B cell (primary cell): ENCODE data around the gene MON2. TPM values are rescaled to one million over a fixed set of nuclear protein-coding genes. Genes with fewer than 3 reads are reported as not detected.

Experiments
- ATAC-seq: fragments of 200-7000 bp; cut with Tn5 transposase; one replicate; pipeline ENCODE4 v1.10.0; 2021; ENCODE audit warnings: low read depth, mild to moderate bottlenecking, moderate number of reproducible peaks, moderate library complexity
- CTCF ChIA-PET: fragments of 350-600 bp; sonication (Branson Sonifier 250); formaldehyde crosslinking; loops from one replicate; lab custom pipeline; 2021; ENCODE audit warnings: antibody characterized with exemption, inconsistent platforms; lab: Charles Lee
- POLR2A ChIA-PET: fragments of 350-600 bp; sonication (Branson Sonifier 250); formaldehyde crosslinking; loops from one replicate; lab custom pipeline; 2021; ENCODE audit warnings: antibody characterized with exemption; lab: Charles Lee
- DNase-seq: peaks from one replicate; pipeline ENCODE4 v3.0.0; 2013
- H2AFZ ChIP-seq: 2 replicates; pipeline ENCODE4 v1.6.1; 2012; ENCODE audit warnings: mild to moderate bottlenecking, low read depth, low read length; ENCODE audit not compliant: insufficient read depth, poor library complexity, severe bottlenecking
- H3K27ac ChIP-seq, 2 donors: 1 replicate in 1 of 2; 2 replicates in 1 of 2; pipeline ENCODE4 v1.5.1; 2012 to 2013; ENCODE audit warnings: low read length in 2 of 2, mild to moderate bottlenecking in 2 of 2, moderate library complexity in 1 of 2
- H3K27me3 ChIP-seq, 4 experiments: fragments of 200-600 bp in 1 of 4; sonication (generic) in 1 of 4; replicated peaks in 1 of 4; 1 replicate in 2 of 4; 2 replicates in 2 of 4; pipeline versions ENCODE4 v1.6.1 to v1.7.0; 2013 to 2016; ENCODE audit warnings: low read length in 3 of 4, mild to moderate bottlenecking in 2 of 4, mixed read lengths in 1 of 4, moderate library complexity in 1 of 4; ENCODE audit not compliant: insufficient read depth in 4 of 4, control insufficient read depth in 3 of 4; ENCODE audit errors: control extremely low read depth in 1 of 4
- H3K36me3 ChIP-seq, 2 experiments: replicated peaks in 1 of 2; 1 replicate in 1 of 2; 2 replicates in 1 of 2; pipeline versions ENCODE4 v1.6.1 to v1.7.1; 2013; ENCODE audit warnings: low read length in 1 of 2; ENCODE audit not compliant: insufficient read depth in 2 of 2, control insufficient read depth in 1 of 2; ENCODE audit errors: control extremely low read depth in 1 of 2, extremely low read depth in 1 of 2
- H3K4me1 ChIP-seq, 2 donors: fragments of 200-600 bp in 1 of 2; sonication (generic) in 1 of 2; 1 replicate in 1 of 2; 2 replicates in 1 of 2; pipeline versions ENCODE4 v1.5.1 to v1.6.1; 2013 to 2017; ENCODE audit warnings: low read length in 2 of 2; ENCODE audit not compliant: control insufficient read depth in 2 of 2, insufficient read depth in 2 of 2
- H3K4me2 ChIP-seq: replicated peaks from 2 replicates; pipeline ENCODE3; 2012; ENCODE audit warnings: mild to moderate bottlenecking, low read depth, low read length; ENCODE audit not compliant: poor library complexity, severe bottlenecking
- H3K4me3 ChIP-seq, 5 experiments: fragments of 200-600 bp in 1 of 5; sonication (generic) in 1 of 5; 1 replicate in 3 of 5; 2 replicates in 2 of 5; pipeline versions ENCODE4 v1.5.1 to v1.7.0; 2011 to 2016; ENCODE audit warnings: low read length in 4 of 5, mild to moderate bottlenecking in 4 of 5, low read depth in 2 of 5, control low read depth in 1 of 5, moderate library complexity in 1 of 5; ENCODE audit not compliant: insufficient read depth in 1 of 5; ENCODE audit errors: control extremely low read depth in 1 of 5, extremely low read depth in 1 of 5
- H3K79me2 ChIP-seq: fragments of 200-600 bp; sonication (generic); one replicate; pipeline ENCODE4 v1.6.0; 2016; ENCODE audit warnings: low read length; ENCODE audit not compliant: control insufficient read depth, insufficient read depth
- H3K9ac ChIP-seq: fragments of 200-600 bp; sonication (generic); 2 replicates; pipeline ENCODE4 v1.6.1; 2017; ENCODE audit warnings: mild to moderate bottlenecking, low read length, moderate library complexity
- H3K9me3 ChIP-seq, 3 donors: one replicate each; pipeline versions ENCODE4 v1.6.1 to v1.7.1; 2013; ENCODE audit warnings: low read length in 2 of 3; ENCODE audit not compliant: control insufficient read depth in 2 of 3, insufficient read depth in 1 of 3; ENCODE audit errors: control extremely low read depth in 1 of 3
- H4K20me1 ChIP-seq: 2 replicates; pipeline ENCODE4 v1.6.0; 2012; ENCODE audit warnings: mild to moderate bottlenecking, low read length; ENCODE audit not compliant: insufficient read depth, control insufficient read depth, poor library complexity, severe bottlenecking
- H3K27ac Mint-ChIP-seq: one replicate; pipeline ENCODE4 v1.8.0; 2021; ENCODE audit warnings: mixed read lengths
- H3K27me3 Mint-ChIP-seq: one replicate; pipeline ENCODE4 v1.8.0; 2021; ENCODE audit warnings: mixed read lengths
- H3K4me1 Mint-ChIP-seq: one replicate; pipeline ENCODE4 v1.8.0; 2021; ENCODE audit warnings: mixed read lengths
- H3K4me3 Mint-ChIP-seq: one replicate; pipeline ENCODE4 v1.8.0; 2021; ENCODE audit warnings: mixed read lengths
- H3K9me3 Mint-ChIP-seq: one replicate; pipeline ENCODE4 v1.8.0; 2022; ENCODE audit warnings: mixed read lengths; ENCODE audit not compliant: insufficient read depth
- EZH2 ChIP-seq: IDR thresholded peaks from 2 replicates; pipeline ENCODE4 v1.6.1; 2012; ENCODE audit warnings: borderline replicate concordance, low read depth, mild to moderate bottlenecking, moderate library complexity, low read length; ENCODE audit not compliant: insufficient read depth, poor library complexity, severe bottlenecking
- WGBS: methylation state at CpG from one replicate; pipeline ENCODE4 v1.1.5; 2013; ENCODE audit warnings: missing lambda C conversion rate; ENCODE audit not compliant: insufficient coverage; 5-methylcytosine and 5-hydroxymethylcytosine counted together
- intact Hi-C: fragments of 100-400 bp; cut with micrococcal nuclease; formaldehyde crosslinking; loops from one replicate; pipeline ENCODE4 v1.10.0; 2022
- polyA plus RNA-seq: library from polyadenylated mRNA; depleted of rRNA; stranded (reverse); fragments of >200 nt; gene quantifications from 2 replicates; pipeline ENCODE4 v1.2.3, GENCODE V29; 2012
- total RNA-seq, 2 donors: library from RNA; stranded (reverse); fragments of 120-200 nt in 1 of 2; gene quantifications; 1 replicate in 1 of 2; 2 replicates in 1 of 2; pipeline versions ENCODE4 v1.2.3 to v1.2.4, GENCODE V29; 2013 to 2022
- TF ChIP-seq, protein P1 (sequence below): fragments of 200-600 bp; IDR thresholded peaks from one replicate; pipeline ENCODE4 v1.8.0; 2022; ENCODE audit warnings: antibody characterized with exemption, mild to moderate bottlenecking

The MON2 gene
- total and polyA plus RNA-seq, 2 donors (not counting 1 experiment from before 2014, with no cell fraction given), result 18.9 to 104 TPM

GRCh38 chr12:62604871-62605270 lies 138.2 kb downstream of the MON2 start:
- WGBS, result no CpG with 5 or more reads among the region's 4 CpGs
- no peak overlapping the region for H2AFZ ChIP-seq
- no peaks in the 10 kb centered on the region for H3K9me3 ChIP-seq
- no peak for DNase-seq
- H3K27me3 Mint-ChIP-seq, result no peaks in the 10 kb centered on the region
- no peaks in the 10 kb centered on the region for H4K20me1 ChIP-seq
- no peaks in the 10 kb centered on the region for H3K9me3 Mint-ChIP-seq
- peak overlapping the region; percentile 75 for H3K4me2 ChIP-seq
- ChIA-PET POLR2A (no interaction called here), CTCF (interaction anchor here (1.3 to 1.8 kb wide), 2 partner anchors 10 to 191 kb away, joined by 6 to 9 read pairs; no protein-coding TSS in a partner anchor)
- peaks cover 40% of the 10 kb centered on the region for H3K4me1 Mint-ChIP-seq
- peak overlapping the region in 2 of 5 experiments; percentile 89 for H3K4me3 ChIP-seq
- H3K9ac ChIP-seq, result peak overlapping the region; percentile 99
- H3K27ac ChIP-seq, result peak overlapping the region in 1 of 2 donors; percentile 100
- ATAC-seq, result no peak
- peaks cover 61% of the 10 kb centered on the region for H3K79me2 ChIP-seq
- peaks cover 17 to 22% of the 10 kb centered on the region in 2 donors for H3K4me1 ChIP-seq
- TF ChIP-seq EZH2, result no peak
- TF ChIP-seq, protein P1, sequence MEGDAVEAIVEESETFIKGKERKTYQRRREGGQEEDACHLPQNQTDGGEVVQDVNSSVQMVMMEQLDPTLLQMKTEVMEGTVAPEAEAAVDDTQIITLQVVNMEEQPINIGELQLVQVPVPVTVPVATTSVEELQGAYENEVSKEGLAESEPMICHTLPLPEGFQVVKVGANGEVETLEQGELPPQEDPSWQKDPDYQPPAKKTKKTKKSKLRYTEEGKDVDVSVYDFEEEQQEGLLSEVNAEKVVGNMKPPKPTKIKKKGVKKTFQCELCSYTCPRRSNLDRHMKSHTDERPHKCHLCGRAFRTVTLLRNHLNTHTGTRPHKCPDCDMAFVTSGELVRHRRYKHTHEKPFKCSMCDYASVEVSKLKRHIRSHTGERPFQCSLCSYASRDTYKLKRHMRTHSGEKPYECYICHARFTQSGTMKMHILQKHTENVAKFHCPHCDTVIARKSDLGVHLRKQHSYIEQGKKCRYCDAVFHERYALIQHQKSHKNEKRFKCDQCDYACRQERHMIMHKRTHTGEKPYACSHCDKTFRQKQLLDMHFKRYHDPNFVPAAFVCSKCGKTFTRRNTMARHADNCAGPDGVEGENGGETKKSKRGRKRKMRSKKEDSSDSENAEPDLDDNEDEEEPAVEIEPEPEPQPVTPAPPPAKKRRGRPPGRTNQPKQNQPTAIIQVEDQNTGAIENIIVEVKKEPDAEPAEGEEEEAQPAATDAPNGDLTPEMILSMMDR, result no peak
- H3K27me3 ChIP-seq, result no peaks in the 10 kb centered on the region
- H3K4me3 Mint-ChIP-seq, result peak overlapping the region; percentile 94
- intact Hi-C loops, result loop anchor here (5.0 to 10.0 kb wide), 3 partner anchors 1172 to 1847 kb away; partner anchors contain the start of genes RXYLT1, TBK1 and XPOT
- H3K36me3 ChIP-seq, result no peaks in the 10 kb centered on the region
- H3K27ac Mint-ChIP-seq, result peak overlapping the region; percentile 15

DNA sequence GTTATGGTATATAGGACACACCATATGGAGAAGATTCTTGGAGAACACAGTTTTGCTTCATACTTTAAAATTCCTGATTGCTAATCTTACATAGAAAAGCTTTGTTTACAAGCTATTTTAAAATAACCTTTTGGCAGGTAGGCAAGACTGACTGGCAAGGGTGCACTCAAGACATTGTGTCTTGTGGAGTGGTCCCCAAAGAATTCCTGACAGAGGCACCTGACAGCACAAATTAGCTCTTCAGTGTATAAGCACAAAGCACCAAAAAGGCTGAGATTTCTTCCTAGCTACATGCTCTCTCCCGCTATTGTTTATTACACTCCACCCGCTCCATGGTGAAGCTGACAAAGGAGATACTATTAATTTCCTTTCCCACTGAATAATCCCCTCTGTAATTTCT lies 139.4 kb downstream of the MON2 start:
- H3K4me3 Mint-ChIP-seq, result no peak overlapping the region
- intact Hi-C loops, result loop anchor here (10.0 kb wide), 1 partner anchor 1799 kb away; the partner anchor contains the start of gene XPOT
- H3K9me3 Mint-ChIP-seq, result no peaks in the 10 kb centered on the region
- no peaks in the 10 kb centered on the region for H3K9me3 ChIP-seq
- H3K27me3 ChIP-seq, result no peaks in the 10 kb centered on the region
- H3K27ac ChIP-seq, result no peak overlapping the region
- DNase-seq (no peak), ATAC-seq (no peak)
- H3K4me1 ChIP-seq, result peaks cover 17 to 22% of the 10 kb centered on the region in 2 donors
- H3K27ac Mint-ChIP-seq, result no peak overlapping the region
- H3K27me3 Mint-ChIP-seq, result no peaks in the 10 kb centered on the region
- H3K79me2 ChIP-seq, result peaks cover 68% of the 10 kb centered on the region
- POLR2A ChIA-PET, result interaction anchor here (1.3 kb wide), 1 partner anchor 9 kb away, joined by 5 read pairs; no protein-coding TSS in a partner anchor
- H2AFZ ChIP-seq, result no peak overlapping the region
- TF ChIP-seq EZH2, result no peak
- TF ChIP-seq, protein P1, result no peak
- no peak overlapping the region for H3K4me3 ChIP-seq
- no peak overlapping the region for H3K9ac ChIP-seq
- H3K4me2 ChIP-seq, result no peak overlapping the region
- no peaks in the 10 kb centered on the region for H4K20me1 ChIP-seq
- WGBS, result 100% methylated on average over 2 of the region's 2 CpGs
- H3K36me3 ChIP-seq, result no peaks in the 10 kb centered on the region
- H3K4me1 Mint-ChIP-seq, result peaks cover 38% of the 10 kb centered on the region
- CTCF ChIA-PET, result interaction anchor here (0.8 to 1.8 kb wide), 4 partner anchors 9 to 207 kb away, joined by 3 to 9 read pairs (median 4); no protein-coding TSS in a partner anchor
